GM23248 (cell line): ENCODE measurements around the gene CHST14.

Experiments
- EZH2 ChIP-seq: fragments of 200-600 bp; sonication (generic); IDR thresholded peaks from 2 replicates; pipeline ENCODE4 v1.6.1; 2018; ENCODE audit warnings: antibody characterized with exemption, mild to moderate bottlenecking; ENCODE audit not compliant: insufficient read depth, poor library complexity, severe bottlenecking
- EZH2phosphoT487 ChIP-seq: fragments of 200-600 bp; sonication (generic); IDR thresholded peaks from 2 replicates; pipeline ENCODE4 v1.6.1; 2018; ENCODE audit warnings: antibody characterized with exemption, moderate library complexity, mild to moderate bottlenecking, low read depth; ENCODE audit not compliant: insufficient read depth

DNA sequence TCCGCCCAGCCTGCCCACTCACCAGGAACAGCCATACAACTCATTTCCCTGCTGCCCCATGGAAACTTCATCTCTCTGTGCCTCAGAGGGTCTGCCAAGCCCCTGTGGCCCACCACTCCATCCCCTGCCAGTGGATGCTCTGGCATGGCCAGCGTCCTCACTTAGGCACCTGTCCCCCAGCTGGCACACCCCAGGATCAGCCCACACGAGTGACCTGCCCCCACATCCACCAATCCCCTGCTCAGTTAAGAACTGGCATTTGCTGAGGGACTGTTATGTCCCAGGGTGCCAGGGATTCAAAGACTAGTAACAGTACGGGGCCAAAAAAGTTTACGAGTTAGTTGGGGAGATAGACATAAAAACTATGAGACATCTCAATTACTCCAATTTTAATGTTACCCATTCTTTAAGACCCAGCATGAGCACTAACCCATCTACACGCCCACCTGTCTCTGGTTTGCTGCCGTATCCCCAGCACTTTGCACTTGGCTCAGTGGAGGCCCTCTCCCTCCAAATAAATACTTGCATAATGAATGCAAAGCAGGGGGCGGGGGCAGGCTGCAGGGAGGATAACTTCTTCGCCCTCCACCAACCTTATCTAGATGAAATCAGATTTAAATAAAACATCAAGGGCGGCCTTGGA, 41.6 kb upstream of the CHST14 start:
- TF ChIP-seq EZH2 (no peak), EZH2phosphoT487 (no peak)
